A673 (cell line): ENCODE results near the gene PRAC1.

Experiments used
- EZH2 ChIP-seq: fragments of 200-600 bp; sonication (generic); IDR thresholded peaks from 2 replicates; pipeline ENCODE4 v1.6.1; 2017; ENCODE audit warnings: borderline replicate concordance, low read depth, mild to moderate bottlenecking, mixed read lengths, antibody characterized with exemption, low read length; ENCODE audit not compliant: poor library complexity, severe bottlenecking
- TF ChIP-seq, protein P1 (sequence below): fragments of 300-800, 200-600 bp; sonication (generic); conservative IDR thresholded peaks from 2 replicates; pipeline ENCODE4 v1.5.1; 2017; ENCODE audit warnings: low read depth, mild to moderate bottlenecking, antibody characterized with exemption, low read length, moderate library complexity, mixed read lengths

DNA sequence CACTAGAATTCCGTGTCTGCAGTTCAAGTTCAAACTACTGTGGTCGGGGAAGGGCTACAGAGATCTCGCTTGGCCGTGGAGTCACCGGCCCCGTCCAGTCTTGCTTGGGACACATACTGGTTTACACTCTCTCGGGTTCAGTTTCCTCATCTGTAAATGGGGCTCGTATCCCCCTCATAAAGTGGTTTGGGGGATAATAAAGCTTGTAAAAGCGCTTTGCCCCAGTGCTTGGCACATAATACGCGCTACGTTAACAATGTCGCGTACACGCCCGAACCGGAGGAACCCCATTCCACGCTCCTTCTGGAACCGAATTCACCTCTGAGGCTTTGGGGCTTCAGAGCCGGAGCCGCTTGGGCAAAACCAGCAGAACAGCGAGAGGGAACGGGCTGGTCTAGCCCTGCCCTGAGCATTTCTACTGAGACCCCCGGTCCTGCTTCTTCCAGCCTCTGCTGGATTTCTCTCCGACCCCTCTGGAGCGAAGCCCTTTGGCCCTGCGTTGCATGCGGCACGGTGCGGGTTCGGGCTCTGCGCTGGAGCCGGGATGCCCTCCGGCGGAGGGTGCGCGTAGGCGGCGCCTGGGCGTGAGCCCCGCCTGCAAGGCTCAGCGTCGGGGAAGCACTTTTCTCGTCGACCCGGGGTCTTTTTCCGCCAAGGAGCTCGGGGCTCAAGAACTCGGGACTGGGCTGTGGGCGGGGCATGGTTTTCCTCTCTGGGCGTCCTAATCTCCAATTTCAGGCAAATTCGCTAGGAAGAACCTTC lies 32.4 kb upstream of the PRAC1 start:
- TF ChIP-seq, protein P1, sequence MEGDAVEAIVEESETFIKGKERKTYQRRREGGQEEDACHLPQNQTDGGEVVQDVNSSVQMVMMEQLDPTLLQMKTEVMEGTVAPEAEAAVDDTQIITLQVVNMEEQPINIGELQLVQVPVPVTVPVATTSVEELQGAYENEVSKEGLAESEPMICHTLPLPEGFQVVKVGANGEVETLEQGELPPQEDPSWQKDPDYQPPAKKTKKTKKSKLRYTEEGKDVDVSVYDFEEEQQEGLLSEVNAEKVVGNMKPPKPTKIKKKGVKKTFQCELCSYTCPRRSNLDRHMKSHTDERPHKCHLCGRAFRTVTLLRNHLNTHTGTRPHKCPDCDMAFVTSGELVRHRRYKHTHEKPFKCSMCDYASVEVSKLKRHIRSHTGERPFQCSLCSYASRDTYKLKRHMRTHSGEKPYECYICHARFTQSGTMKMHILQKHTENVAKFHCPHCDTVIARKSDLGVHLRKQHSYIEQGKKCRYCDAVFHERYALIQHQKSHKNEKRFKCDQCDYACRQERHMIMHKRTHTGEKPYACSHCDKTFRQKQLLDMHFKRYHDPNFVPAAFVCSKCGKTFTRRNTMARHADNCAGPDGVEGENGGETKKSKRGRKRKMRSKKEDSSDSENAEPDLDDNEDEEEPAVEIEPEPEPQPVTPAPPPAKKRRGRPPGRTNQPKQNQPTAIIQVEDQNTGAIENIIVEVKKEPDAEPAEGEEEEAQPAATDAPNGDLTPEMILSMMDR, result 0 out of 2 replicates have a peak, but pooled peaks have one; percentile 17
- TF ChIP-seq EZH2, result no peak
